Gastrocnemius medialis (tissue), 4 donors: ENCODE results near the gene DISC1. TPM values are rescaled to one million over a fixed set of nuclear protein-coding genes. Genes with fewer than 3 reads are reported as not detected.

Experiments used
- ATAC-seq, 2 donors: fragments of 150-250 bp; one replicate each; pipeline ENCODE4 v1.9.1; 2016
- DNase-seq, 2 donors: peaks; one replicate each; pipeline ENCODE4 v3.0.0-alpha.2; 2019
- H3K27ac ChIP-seq, 4 donors: fragments of 200-600 bp; sonication (generic); 1 replicate in 1 of 4; 2 replicates in 3 of 4; pipeline ENCODE4 v1.5.1; 2016 to 2018; ENCODE audit warnings: mild to moderate bottlenecking in 2 of 4, moderate library complexity in 1 of 4
- H3K27me3 ChIP-seq, 3 donors: fragments of 200-600 bp; sonication (generic) in 2 of 3; 1 replicate in 1 of 3; 2 replicates in 2 of 3; pipeline versions ENCODE4 v1.5.1 to v1.6.0; 2016 to 2019; ENCODE audit warnings: mild to moderate bottlenecking in 1 of 3, moderate library complexity in 1 of 3
- H3K36me3 ChIP-seq, 2 donors: fragments of 200-600 bp; sonication (generic) in 1 of 2; one replicate each; pipeline ENCODE4 v1.5.1; 2017 to 2018
- H3K4me1 ChIP-seq, 2 donors: fragments of 200-600 bp; sonication (generic) in 1 of 2; one replicate each; pipeline ENCODE4 v1.5.1; 2016 to 2017; ENCODE audit warnings: mild to moderate bottlenecking in 2 of 2
- H3K4me3 ChIP-seq, 4 donors: fragments of 200-600 bp; sonication (generic) in 3 of 4; 1 replicate in 1 of 4; 2 replicates in 3 of 4; pipeline ENCODE4 v1.5.1; 2016 to 2019; ENCODE audit warnings: mild to moderate bottlenecking in 2 of 4
- H3K9me3 ChIP-seq, 3 donors: fragments of 200-600 bp; sonication (generic) in 2 of 3; 1 replicate in 1 of 3; 2 replicates in 2 of 3; pipeline ENCODE4 v1.5.1; 2016 to 2019
- CTCF ChIP-seq, 5 experiments: fragments of 450-650 bp in 3 of 5; fragments of 200-600 bp in 2 of 5; sonication (generic) in 2 of 5; IDR thresholded peaks in 4 of 5; conservative IDR thresholded peaks in 1 of 5; 1 replicate in 4 of 5; 2 replicates in 1 of 5; pipeline ENCODE4 v1.5.1; 2016 to 2019; ENCODE audit warnings: antibody characterized with exemption in 5 of 5, mild to moderate bottlenecking in 3 of 5, moderate library complexity in 3 of 5
- POLR2A ChIP-seq, 2 donors: fragments of 450-650 bp; IDR thresholded peaks; one replicate each; pipeline ENCODE4 v1.6.1; 2017; ENCODE audit warnings: antibody characterized with exemption in 2 of 2, mild to moderate bottlenecking in 2 of 2, moderate library complexity in 2 of 2
- in situ Hi-C, 4 donors: fragments of 200-750 bp; cut with MboI; loops; one replicate each; pipeline versions ENCODE4 v1.15.0 to v1.8.0; 2017; ENCODE audit warnings: low sequenced_read_pairs in 4 of 4
- intact Hi-C: fragments of 100-400 bp; cut with DNase I; formaldehyde crosslinking; loops from one replicate; pipeline ENCODE4 v1.15.1; 2023; ENCODE audit warnings: low total_unique reads
- total RNA-seq, 4 donors: library from RNA; depleted of rRNA; stranded (reverse); fragments of >200 nt; gene quantifications; one replicate each; pipeline versions ENCODE4 v1.1.0 to v1.2.3, GENCODE V29; 2016

DISC1 gene
- total RNA-seq, 4 donors from 2014 or later: 2.3 to 5.8 (median 2.6) TPM

GRCh38 chr1:231982871-231983587, 356.4 kb downstream of the DISC1 start:
- no peak overlapping the region for H3K4me3 ChIP-seq
- DNase-seq (no peak), ATAC-seq (no peak)
- no peaks in the 10 kb centered on the region for H3K9me3 ChIP-seq
- TF ChIP-seq POLR2A (IDR thresholded peaks at IDR 0.05) (no peak), CTCF (IDR thresholded peaks at IDR 0.05 in 4 of 5, conservative IDR thresholded peaks at IDR 0.05 in 1 of 5) (no peak)
- H3K27ac ChIP-seq: no peak overlapping the region
- in situ Hi-C loops: no loop called here
- no peaks in the 10 kb centered on the region for H3K4me1 ChIP-seq
- no peaks in the 10 kb centered on the region for H3K36me3 ChIP-seq
- intact Hi-C loops: no loop called here
- no peaks in the 10 kb centered on the region for H3K27me3 ChIP-seq

GRCh38 chr1:231983588-231984193, 357.1 kb downstream of the DISC1 start:
- intact Hi-C loops: no loop called here
- H3K4me3 ChIP-seq: no peak overlapping the region
- no peaks in the 10 kb centered on the region for H3K4me1 ChIP-seq
- ATAC-seq (no peak), DNase-seq (no peak)
- in situ Hi-C loops: no loop called here
- TF ChIP-seq POLR2A (IDR thresholded peaks at IDR 0.05): no peak
- no peak for TF ChIP-seq CTCF (IDR thresholded peaks at IDR 0.05 in 4 of 5, conservative IDR thresholded peaks at IDR 0.05 in 1 of 5)
- no peaks in the 10 kb centered on the region for H3K9me3 ChIP-seq
- H3K27me3 ChIP-seq: no peaks in the 10 kb centered on the region
- H3K36me3 ChIP-seq: no peaks in the 10 kb centered on the region
- no peak overlapping the region for H3K27ac ChIP-seq

GRCh38 chr1:231985296-231986023, 358.9 kb downstream of the DISC1 start:
- DNase-seq (no peak), ATAC-seq (no peak)
- Histone ChIP-seq H3K36me3 (no peaks in the 10 kb centered on the region), H3K4me3 (no peak overlapping the region), H3K9me3 (no peaks in the 10 kb centered on the region), H3K27ac (no peak overlapping the region), H3K27me3 (no peaks in the 10 kb centered on the region), H3K4me1 (no peaks in the 10 kb centered on the region)
- intact Hi-C loops (no loop called here), in situ Hi-C loops (no loop called here)
- TF ChIP-seq POLR2A (IDR thresholded peaks at IDR 0.05) (no peak), CTCF (IDR thresholded peaks at IDR 0.05 in 4 of 5, conservative IDR thresholded peaks at IDR 0.05 in 1 of 5) (no peak)

- no peaks in the 10 kb centered on the region for H3K36me3 ChIP-seq
- no peak for TF ChIP-seq POLR2A (IDR thresholded peaks at IDR 0.05)
- H3K27ac ChIP-seq: no peak overlapping the region
- ATAC-seq: no peak
- no peaks in the 10 kb centered on the region for H3K4me1 ChIP-seq
- H3K27me3 ChIP-seq: no peaks in the 10 kb centered on the region
- in situ Hi-C loops (no loop called here), intact Hi-C loops (no loop called here)
- DNase-seq: no peak
- H3K9me3 ChIP-seq: no peaks in the 10 kb centered on the region
- no peak overlapping the region for H3K4me3 ChIP-seq
These were observed 360.2 kb downstream of the DISC1 start for GRCh38 chr1:231986631-231987336.

- no peak overlapping the region for H3K27ac ChIP-seq
- no peak for DNase-seq
- H3K4me3 ChIP-seq: no peak overlapping the region
- no peak for ATAC-seq
- intact Hi-C loops (no loop called here), in situ Hi-C loops (no loop called here)
- no peaks in the 10 kb centered on the region for H3K9me3 ChIP-seq
- H3K36me3 ChIP-seq: no peaks in the 10 kb centered on the region
- no peaks in the 10 kb centered on the region for H3K27me3 ChIP-seq
- TF ChIP-seq CTCF (IDR thresholded peaks at IDR 0.05 in 4 of 5, conservative IDR thresholded peaks at IDR 0.05 in 1 of 5) (no peak), POLR2A (IDR thresholded peaks at IDR 0.05) (no peak)
- no peaks in the 10 kb centered on the region for H3K4me1 ChIP-seq
These were observed 363.8 kb downstream of the DISC1 start for GRCh38 chr1:231990388-231990787.
